Nucleus accumbens (tissue), 56 donors: Measurements from ENCODE around the gene HNF1A.

Source experiments
- DNase-seq, 56 donors: peaks; one replicate each; lab custom pipeline; 2025; lab: John Stamatoyannopoulos, UW

Gene HNF1A

DNA sequence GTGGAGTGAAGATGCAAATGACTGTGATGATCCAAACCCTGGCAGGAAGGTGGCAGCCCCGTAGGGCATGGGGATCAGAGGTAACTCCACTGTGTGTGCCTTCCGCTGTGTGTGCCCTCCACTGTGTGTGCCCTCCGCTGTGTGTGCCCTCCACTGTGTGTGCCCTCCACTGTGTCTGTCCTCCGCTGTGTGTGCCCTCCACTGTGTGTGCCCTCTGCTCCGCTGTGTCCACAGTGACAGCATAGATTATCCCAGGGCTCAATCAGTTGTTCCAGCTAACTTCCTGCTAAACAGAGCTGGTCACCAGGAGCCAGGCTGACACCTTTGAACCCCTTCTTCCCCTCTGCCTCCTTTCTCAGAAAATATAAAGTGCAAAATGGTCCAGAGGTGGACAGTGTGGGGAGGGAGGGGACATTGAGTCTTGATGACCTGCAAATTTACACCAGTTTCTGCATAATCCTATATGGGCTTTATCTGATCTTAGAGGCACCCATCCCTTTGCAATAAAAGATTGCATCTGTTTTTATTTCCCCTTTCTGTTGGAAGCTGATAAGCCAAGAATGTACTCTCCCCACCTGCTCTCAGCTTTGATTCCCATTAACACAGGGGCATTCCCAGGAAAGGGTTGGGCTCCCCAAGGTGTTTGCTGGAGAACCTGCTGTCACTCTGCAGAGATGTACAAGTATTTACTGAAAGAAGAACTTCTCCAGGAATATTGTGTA is 21.6 kb upstream of the HNF1A start:
- DNase-seq = no peak

DNA sequence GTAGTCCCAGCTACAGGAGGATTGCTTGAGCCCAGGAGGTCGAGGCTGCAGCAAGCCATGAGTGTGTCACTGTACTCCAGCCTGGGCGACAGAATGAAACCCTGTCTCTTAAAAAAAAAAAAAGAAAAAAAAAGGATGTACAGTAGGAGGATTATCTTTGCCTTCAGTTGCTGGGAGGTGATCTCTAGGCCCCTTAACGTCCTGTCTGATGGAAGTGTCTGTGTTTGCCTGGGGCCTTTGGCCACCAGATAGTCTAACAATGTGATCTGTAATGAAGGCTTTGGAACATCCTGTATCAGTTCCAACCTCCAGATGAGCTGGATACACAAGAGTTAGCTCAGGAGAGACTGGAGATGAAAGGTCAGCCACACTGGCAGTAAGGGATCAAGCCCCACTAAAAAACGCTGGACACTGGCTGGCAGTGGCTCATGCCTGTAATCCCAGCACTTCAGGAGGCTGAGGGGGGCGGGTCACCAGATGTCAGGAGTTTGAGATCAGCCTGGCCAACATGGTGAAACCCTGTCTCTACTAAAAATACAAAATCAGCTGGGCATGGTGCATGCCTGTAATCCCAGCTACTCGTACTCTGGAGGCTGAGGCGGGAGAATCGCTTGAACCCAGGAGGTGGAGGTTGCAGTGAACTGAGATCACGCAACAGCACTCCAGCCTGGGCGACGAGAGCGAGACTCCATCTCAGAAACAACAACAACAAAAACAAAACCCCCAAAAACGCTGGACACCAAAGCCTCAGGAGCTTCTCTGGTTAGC is 19.0 kb upstream of the HNF1A start:
- DNase-seq = no peak

DNA sequence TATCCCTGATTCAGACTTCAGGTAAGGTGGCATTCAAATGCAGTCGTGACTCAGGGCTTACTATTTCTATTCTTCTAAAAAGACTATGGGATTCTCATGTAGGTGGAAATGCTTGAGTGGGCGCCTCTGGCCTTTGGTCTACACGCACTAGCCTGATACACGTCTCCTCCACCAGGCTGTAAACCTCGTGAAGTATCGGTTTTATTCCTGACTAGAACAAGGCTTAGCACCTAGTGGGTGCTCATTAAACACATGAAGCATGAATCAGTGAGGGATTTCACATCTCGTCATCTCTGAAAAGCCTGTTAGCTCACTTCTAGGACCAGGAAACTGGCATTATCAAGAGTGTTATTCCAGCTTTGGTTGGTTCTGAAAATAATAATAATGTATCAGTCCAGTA is 17.7 kb upstream of the HNF1A start:
- peak in 1 of 56 donors; percentile 5 for DNase-seq

DNA sequence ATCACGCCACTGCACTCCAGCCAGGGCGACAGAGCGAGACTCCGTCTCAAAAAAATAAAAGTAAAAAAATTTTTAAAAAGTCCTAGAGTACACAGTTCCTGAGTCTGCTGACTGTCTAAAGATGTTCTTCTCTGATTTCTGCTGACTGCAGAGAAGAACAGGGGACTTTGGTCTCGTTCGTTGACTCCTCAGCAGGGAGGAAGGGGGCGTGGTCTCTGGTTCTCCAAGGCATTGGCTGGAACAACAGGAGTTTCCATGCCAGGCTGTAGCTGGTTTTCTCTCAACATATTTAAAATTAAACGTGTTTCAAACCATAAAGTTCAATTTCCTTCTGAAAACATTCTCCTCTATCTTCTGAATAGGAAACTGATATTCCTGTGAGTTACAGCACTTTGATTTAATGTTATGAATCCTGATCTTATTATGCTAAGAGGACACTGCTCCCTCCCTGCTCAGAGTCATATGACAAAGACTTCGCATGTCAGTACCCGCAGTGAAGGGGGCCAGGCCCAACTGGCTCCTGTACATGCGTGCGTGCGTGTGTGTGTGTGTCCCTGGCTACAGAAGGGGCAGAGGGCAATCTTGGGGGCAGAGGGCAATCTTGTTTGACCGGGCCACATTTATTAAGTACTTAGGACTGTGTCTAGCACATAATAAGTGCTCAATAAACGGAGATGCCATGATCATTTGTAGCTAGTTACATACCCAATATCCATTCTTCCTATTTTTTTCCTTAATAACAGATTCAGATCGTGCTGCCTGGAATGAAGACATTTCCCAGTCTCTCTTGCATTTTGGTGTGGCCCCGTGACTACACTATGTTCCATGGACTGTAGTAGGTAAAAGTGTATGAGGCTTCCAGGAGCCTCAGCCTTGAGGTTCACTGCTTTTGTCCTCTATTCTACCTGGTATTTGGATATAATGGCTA is 16.5 kb upstream of the HNF1A start:
- peak in 1 of 56 donors; percentile 6 for DNase-seq

DNA sequence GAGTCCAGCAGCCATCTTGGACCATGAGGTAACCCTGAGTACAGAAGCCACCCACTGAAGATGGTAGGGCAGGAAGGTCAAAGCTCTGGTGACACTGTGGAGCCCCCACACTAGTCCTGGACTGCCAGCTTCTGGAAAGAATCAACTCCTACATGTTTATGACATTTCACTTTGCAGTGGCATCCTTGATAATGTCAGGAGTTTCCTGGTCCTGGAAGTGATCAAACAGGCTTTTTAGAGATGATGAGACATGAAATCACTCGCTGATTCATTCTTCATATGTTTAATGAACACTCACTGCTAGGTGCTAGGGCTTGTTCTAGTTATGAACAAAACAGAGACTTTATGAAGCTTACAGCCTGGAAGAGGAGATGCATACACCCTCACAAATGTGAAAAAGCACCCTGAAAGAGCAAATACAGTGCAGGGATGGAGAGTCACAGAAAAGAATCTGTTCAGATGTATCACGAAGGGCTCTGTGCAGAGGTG is 15.8 kb upstream of the HNF1A start:
- DNase-seq = no peak

DNA sequence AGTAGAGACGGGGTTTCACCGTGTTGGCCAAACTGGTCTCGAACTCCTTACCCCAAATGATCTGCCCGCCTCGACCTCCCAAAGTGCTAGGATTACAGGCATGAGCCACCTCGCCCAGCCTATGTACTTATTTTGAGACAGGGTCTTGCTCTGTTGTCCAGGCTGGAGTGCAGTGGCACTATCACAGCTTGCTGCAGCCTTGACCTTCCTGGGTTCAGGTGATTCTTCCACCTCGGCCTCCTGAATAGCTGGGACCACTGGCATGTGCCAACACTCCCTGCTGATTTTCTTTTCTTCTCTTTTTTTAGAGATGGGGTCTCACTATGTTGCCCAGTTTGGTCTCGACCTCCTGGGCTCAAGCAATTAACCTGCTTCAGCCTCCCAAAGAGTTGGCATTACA is 14.0 kb upstream of the HNF1A start:
- no peak for DNase-seq

DNA sequence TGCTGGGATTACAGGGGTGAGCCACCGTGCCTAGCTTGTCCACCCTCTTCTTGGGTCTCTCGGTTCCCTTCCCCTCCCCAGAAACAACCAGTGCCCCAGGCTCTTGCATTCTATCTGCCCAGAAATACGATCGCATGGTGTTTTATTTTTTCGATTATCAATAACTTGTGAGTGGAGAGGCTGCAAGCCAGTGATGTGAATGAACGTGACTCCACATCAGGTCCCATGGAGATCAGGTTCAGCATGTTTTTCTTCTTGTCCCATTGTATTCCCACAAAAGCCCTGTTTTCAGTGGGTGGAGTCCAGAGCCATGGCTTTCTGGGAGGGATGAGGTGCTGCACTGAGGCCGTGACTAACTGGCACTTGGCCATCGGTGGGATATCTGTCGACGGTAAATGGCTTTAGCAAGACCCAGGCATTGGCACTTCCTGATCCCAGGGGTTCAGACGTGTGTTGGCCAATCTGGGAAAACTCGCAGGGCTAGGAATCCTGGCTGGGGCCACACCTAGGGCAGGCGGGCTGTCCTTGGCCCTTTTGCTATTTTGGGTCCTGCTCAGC is 12.7 kb upstream of the HNF1A start:
- no peak for DNase-seq

DNA sequence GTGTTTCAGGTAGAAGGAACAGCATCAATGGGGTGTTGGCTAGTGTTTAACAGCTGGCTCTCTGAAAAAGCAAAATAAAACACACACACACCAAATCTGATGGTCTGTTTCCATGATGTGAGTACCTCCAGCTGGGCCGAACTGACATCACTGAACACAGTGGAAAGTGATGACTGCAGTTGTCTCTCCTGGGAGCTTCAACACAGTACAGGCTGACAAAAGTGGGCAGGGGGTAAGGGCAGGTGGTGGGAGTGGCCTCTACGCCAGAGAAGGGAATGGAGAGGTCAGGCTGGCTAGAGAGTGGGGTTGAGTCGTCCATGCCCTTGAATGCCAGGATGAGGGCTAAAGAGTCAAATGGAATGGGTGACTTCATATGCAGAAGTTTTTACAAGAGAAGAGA is 8.0 kb upstream of the HNF1A start:
- DNase-seq = no peak

DNA sequence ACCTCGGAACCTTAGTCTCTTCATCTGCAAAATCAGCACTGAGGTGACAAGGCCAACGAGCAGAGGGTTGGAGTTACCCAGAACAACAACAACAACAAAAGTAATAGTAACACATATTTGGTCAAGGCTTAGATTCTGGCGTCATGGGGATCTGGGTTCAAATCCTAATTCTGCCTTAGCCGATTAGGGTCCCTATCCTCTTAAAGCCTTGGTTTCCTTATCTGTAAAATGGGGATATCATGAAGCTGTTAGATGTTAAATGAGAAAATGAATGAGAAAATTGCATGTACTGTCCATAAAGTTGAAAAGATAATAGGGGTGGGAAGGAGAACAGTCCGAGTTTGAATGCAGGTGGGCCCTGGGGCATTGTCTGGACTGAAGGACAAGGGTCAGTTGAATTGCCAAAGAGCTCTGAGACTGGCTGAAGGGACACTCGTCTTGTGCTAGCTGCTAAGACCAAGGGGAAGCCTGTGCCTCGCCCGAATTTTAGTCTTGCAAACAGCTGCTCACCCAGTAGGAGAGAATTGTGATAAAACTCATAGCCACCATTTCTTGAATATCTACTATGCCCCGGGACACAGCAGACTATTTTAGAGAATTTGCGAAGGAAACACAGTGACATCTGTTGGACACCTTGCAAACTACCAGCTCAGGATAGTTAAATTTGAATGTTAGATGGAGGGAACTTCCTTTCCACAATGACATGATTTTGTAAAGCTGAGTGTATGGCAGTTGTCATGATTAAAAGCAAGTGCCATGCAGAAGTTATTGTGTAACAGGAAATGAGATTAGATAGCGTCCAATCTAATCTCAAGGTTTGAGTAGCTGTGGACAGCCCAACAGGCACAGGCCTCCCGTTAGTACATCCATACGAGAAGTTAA is 6.8 kb upstream of the HNF1A start:
- DNase-seq = peak in 11 of 56 donors; percentile 0 to 44 (median 5)

DNA sequence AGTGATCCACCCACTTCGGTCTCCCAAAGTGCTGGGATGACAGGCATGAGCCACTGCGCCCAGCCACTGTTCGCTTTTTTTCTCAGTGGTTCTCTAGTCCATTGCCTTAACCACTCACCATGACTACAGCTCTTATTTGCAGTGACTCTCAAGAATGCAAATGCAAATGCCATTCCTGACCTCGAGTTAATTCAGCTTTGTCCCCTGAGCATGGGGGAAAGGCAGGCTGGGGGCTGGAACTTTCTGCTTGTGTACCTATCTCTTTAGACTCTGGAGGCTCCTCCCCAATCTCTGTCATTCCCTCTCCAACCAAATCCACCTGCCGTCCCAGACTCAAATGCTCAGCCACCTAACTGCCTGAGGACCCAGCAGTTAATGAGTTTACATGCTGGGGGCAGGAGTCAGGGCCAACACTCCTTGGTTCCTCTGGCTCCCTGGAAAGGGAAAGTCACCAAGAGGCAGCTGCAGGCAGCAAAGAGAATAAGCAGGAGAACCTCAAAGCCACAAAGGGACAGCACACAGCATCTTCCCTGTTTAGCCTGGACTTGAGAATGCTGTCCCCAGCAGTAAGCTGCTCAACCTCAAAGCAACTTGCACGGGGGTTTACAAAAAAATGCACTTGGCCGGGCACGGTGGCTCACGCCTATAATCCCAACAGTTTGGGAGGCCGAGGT is 5.3 kb upstream of the HNF1A start:
- no peak for DNase-seq

DNA sequence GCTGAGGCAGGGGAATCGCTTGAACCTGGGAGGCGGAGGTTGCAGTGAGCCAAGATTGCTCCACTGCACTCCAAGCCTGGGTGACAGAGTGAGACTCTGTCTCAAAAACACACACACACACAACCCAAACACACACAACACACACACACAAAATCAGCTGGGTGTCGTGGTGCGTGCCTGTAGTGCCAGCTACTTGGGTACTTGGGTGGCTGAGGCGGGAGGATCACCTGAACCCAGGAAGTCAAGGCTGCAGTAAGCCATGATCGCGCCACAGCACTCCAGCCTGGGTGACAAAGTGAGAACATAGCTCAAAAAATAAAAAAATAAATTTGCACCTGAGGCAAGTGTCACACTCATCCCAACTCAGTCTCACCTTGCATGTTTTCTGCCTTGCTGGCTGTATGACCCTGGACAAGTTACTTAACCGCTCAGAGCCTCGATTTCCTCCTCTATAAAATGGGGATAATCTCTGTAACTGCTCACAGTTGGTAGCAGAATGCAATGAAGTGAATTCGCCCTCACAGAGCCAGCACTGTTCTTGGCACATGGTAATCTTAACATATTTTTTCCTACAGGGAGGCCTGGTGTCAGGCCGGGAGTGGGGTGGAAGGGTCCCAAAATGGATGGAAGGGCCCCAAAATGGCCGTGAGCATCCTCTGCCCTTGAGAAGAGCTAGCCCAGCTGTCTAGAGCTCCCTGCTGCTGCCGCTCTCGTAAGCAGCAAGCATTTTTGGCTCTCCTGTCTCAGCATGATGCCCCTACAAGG is 630 bp upstream of the HNF1A start:
- DNase-seq = no peak

DNA sequence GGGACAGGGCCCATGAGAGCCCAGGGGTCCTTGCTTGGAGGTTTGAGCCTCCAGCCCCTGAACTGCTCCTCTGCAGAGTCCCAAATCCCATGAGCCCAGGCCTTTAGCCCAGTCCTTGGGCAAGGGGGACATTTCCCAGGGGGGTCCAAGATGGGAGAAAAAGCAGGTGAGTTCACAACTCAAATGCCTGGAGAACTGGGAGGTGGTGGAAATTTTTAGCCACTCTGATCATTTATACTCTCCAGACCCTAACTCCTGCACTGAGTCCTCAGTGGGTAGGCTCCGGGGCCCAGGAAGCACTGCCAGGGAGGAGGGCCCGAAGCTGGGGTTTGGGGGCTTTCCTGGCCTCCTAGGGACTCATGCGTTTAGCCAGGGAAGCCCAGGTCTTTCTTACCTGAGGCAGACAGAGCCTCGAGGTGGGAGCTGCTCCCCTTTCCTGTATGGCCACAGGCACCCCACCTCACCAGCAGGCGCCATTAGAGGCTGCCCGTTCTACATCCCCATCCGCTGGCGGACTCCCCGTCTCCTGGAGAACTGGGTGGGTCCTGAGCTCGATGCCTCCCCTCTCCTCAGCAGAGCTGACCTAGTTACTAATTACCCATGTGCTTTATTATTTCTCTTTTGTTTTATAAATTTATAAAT is 998 bp downstream of the HNF1A start:
- no peak for DNase-seq

DNA sequence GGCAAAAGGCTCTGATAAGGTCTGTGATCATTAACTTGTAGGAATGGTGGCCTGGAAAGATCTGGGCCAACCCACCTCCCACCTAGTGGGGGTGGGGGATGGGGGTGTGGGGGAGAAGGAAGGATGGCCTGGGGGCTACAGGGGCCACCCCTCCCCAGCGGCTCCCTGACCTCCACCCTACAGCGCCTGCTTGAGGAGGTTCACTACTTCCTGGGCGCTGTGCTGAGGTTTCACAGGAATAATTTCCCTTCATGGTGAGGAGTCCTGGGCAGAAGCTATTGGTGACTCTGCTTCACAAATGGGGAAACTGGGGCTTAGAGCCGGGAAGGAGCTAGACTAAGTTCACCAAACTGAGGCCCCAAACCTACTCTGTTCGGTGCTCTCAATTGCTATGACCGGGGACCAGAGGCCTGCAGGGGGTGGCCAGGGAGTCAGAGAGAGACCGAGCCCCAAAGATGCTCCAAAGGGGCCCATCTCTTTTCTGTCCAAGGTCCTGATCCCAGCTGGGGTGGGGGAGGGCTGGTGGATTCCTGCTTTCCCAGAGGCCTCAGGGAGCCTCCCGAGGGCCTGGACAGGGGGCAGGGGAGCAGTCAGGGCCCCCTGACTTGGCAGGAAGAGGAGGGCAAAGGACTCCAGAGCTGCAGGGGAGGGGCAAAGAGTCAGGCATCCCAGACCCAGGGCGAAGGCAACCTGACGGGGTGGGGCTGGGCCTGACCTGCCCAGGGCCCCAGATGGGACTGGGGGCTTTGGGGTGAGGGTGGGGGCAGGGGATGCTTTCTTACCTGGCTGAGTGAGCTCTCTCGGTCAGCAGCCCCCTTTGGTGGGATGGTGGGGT is 1.7 kb downstream of the HNF1A start:
- no peak for DNase-seq

DNA sequence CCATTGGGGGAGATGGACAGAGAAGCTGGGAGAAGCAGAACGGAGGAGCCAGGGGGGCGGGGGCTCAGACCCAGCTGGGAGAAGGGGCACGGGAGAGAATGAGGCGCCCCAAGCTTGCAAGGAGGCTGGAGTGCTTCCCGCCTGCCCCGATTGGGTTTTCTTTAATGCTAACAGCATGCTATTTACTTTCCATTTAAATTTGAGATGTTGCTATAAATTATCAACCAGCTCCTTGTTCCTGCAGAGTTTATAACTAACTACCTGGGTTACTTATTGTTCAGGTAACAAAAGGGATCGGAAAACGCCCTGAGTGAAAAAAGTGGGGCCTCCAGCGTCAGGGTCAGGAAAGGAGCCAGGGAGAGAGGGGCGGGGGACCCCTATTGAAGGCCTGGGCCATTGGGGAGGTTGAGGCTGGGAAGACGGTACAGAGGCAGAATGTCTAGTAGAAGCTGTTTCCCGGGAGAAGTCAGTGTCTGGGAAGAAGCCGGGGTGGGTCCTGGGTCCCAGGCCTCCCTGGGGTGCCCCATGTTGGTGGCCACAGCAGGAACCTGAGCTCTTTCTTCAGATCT is 2.5 kb downstream of the HNF1A start:
- DNase-seq = no peak

DNA sequence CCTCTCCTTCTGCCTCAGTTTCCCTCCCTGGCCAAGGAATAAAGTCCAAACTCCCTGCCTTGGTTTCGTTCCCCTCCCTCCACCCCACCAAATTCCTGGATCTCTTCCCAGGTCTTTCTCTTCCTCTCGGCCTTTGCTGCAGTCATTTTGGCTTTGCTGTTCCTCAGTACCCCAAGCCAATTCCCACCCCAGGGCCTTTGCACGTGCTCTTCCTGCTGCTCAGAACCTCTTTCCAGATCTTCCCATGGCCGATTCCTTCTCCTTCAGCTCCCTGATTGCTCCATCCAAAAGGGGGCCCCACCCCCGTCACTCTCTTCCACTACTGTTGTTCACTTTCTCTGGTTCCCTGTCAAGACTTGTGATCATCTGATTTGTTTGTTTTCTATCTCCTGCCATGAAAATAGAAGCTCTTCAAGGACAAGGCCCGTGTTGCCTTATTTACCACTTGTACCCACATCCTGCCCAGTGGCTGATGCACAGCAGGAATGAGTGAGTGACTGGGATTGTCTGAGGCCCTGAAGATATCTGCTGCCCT is 3.1 kb downstream of the HNF1A start:
- no peak for DNase-seq

DNA sequence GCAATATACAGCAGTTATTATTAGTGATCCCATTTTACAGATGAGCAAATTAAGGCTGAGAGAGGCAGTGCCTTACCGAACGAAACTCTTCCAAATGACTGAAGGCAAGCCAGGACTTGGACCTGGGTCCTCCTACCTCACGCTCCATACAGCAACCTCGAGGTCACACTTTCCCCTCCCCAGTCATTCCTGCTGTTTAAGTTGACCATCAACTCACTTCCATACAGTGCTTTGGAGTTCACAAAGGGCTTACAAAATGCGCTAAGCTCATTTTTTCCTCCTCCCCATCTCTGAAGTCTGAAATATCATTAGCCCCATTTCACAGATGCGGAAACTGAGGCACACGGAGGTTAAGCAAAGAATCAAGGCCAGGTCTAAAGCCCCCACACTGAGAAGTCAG is 4.3 kb downstream of the HNF1A start:
- DNase-seq = no peak
